ENCODE measurements around the gene PDE6D. TPM values are rescaled to one million over a fixed set of nuclear protein-coding genes. Genes with fewer than 3 reads are reported as not detected.

The PDE6D gene
- total and polyA plus RNA-seq, 2 of the 13 experiments (the other 11 are each of a cell fraction or from before 2014, with no cell fraction given): 14.1 to 23.2 TPM

DNA sequence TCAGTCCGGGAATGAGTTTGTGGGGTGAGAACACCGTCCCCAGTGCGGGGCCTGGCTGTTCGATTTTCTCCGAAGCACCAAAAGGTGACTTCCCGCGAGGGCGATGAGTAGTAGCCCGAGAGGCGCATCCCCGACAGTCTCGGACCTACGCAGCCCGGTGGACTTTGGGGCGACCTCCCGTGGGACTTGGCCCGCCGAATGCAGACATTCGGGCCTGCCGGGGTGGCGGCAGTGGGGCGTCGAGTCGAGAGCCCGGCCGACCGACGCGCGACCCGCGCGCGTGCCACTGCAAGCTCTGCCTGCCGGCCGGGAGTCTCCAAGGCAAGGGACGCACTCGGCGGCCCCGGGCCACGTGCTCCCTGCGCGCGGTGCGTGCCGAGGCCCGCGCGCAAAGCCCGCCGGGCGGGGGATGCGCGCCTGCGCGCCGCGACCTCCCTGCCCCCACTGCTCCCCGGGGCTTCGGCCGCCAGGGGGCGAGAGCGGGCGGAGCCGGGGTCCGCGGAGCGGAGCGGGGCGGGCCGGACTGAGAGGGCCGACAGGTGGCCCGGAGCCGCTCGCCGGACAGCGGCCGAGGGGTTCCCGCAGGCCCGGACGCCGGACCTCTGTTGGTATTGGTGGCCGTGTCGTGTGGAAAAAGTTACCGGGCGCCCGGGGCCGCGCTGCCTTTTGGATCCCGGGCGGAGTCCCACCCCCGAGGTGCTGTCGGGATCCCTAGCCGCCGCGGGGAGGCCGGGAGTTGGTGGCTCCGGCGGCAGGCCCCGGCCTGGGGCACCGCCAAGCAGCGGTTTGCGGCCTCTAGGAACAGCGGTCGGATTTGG lies 70.9 kb downstream of the PDE6D start (continued):
- TF ChIP-seq, protein P1, sequence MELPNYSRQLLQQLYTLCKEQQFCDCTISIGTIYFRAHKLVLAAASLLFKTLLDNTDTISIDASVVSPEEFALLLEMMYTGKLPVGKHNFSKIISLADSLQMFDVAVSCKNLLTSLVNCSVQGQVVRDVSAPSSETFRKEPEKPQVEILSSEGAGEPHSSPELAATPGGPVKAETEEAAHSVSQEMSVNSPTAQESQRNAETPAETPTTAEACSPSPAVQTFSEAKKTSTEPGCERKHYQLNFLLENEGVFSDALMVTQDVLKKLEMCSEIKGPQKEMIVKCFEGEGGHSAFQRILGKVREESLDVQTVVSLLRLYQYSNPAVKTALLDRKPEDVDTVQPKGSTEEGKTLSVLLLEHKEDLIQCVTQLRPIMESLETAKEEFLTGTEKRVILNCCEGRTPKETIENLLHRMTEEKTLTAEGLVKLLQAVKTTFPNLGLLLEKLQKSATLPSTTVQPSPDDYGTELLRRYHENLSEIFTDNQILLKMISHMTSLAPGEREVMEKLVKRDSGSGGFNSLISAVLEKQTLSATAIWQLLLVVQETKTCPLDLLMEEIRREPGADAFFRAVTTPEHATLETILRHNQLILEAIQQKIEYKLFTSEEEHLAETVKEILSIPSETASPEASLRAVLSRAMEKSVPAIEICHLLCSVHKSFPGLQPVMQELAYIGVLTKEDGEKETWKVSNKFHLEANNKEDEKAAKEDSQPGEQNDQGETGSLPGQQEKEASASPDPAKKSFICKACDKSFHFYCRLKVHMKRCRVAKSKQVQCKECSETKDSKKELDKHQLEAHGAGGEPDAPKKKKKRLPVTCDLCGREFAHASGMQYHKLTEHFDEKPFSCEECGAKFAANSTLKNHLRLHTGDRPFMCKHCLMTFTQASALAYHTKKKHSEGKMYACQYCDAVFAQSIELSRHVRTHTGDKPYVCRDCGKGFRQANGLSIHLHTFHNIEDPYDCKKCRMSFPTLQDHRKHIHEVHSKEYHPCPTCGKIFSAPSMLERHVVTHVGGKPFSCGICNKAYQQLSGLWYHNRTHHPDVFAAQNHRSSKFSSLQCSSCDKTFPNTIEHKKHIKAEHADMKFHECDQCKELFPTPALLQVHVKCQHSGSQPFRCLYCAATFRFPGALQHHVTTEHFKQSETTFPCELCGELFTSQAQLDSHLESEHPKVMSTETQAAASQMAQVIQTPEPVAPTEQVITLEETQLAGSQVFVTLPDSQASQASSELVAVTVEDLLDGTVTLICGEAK (IDR thresholded peaks at IDR 0.05): no peak
- TF ChIP-seq, protein P1 (CRISPR knock-in tag; IDR thresholded peaks at IDR 0.05): peak; percentile 96
- TF ChIP-seq, protein P2, sequence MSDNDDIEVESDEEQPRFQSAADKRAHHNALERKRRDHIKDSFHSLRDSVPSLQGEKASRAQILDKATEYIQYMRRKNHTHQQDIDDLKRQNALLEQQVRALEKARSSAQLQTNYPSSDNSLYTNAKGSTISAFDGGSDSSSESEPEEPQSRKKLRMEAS (IDR thresholded peaks at IDR 0.05): peak; percentile 100
- peak; percentile 100 for TF ChIP-seq ZFP82 (CRISPR knock-in tag; IDR thresholded peaks at IDR 0.05; ENCODE audit: borderline replicate concordance)
- peak; percentile 100 for TF ChIP-seq EEA1 (CRISPR knock-in tag; IDR thresholded peaks at IDR 0.05; ENCODE audit: borderline replicate concordance)
- peak; percentile 100 for TF ChIP-seq ZNF709 (CRISPR knock-in tag; IDR thresholded peaks at IDR 0.05)
- peak; percentile 87; the same call in 1 of the 2 replicates for TF ChIP-seq MTA1 (CRISPR knock-in tag; IDR thresholded peaks at IDR 0.05; ENCODE audit: borderline replicate concordance)
- TF ChIP-seq NONO (IDR thresholded peaks at IDR 0.05): no peak
- peak; percentile 86 for TF ChIP-seq NONO (CRISPR knock-in tag; conservative IDR thresholded peaks at IDR 0.05)
- no peak for TF ChIP-seq NBN (conservative IDR thresholded peaks at IDR 0.05)
- TF ChIP-seq RAD21 (CRISPR knock-in tag; IDR thresholded peaks at IDR 0.05): peak; percentile 88
- TF ChIP-seq, protein P3, sequence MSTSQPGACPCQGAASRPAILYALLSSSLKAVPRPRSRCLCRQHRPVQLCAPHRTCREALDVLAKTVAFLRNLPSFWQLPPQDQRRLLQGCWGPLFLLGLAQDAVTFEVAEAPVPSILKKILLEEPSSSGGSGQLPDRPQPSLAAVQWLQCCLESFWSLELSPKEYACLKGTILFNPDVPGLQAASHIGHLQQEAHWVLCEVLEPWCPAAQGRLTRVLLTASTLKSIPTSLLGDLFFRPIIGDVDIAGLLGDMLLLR (CRISPR knock-in tag; IDR thresholded peaks at IDR 0.05): peak; percentile 100
- TF ChIP-seq RBM39 (IDR thresholded peaks at IDR 0.05; ENCODE audit: low read depth, low read length, poor library complexity, severe bottlenecking): peak; percentile 89
- TF ChIP-seq, protein P4, sequence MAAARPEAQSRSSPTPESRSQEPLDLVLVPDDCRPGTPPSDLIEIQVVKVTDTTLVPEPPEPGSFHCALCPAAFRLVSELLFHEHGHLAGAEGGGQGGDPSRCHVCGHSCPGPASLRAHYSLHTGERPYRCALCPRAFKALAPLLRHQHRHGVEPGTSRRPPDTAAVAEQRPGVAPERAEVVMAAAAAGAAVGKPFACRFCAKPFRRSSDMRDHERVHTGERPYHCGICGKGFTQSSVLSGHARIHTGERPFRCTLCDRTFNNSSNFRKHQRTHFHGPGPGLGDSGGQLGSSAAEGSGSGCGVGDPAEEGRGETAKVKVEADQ (CRISPR knock-in tag; IDR thresholded peaks at IDR 0.05; ENCODE audit: borderline replicate concordance): peak; percentile 100
- TF ChIP-seq ZNF350 (CRISPR knock-in tag; IDR thresholded peaks at IDR 0.05; ENCODE audit: borderline replicate concordance, low read depth): peak; percentile 74
- no peak for TF ChIP-seq PAF1 (CRISPR knock-in tag; IDR thresholded peaks at IDR 0.05)
- peak; percentile 92 for TF ChIP-seq RBFOX2 (IDR thresholded peaks at IDR 0.05; ENCODE audit: low read depth, low read length)
- peak; percentile 81 for TF ChIP-seq SAP130 (CRISPR knock-in tag; IDR thresholded peaks at IDR 0.05; ENCODE audit: low read depth)
